ENCODE data around the gene RCOR1. TPM values are rescaled to one million over a fixed set of nuclear protein-coding genes. Genes with fewer than 3 reads are reported as not detected.

The RCOR1 gene
- total RNA-seq, 1 experiment from 2014 or later: 25.4 TPM

- Mint-ChIP-seq H3K27me3 (ENCODE audit: low read depth) (no peaks in the 10 kb centered on the region; the same call in 1 of the 2 replicates), H3K4me3 (no peak overlapping the region), H3K36me3 (no peaks in the 10 kb centered on the region), H3K27ac (no peak overlapping the region), H3K4me1 (peaks cover 19% of the 10 kb centered on the region), H3K9me3 (no peaks in the 10 kb centered on the region)
- TF ChIP-seq MAX (CRISPR knock-in tag; IDR thresholded peaks at IDR 0.05): no peak
- TF ChIP-seq ZNF425 (CRISPR knock-in tag; conservative IDR thresholded peaks at IDR 0.05): no peak
- no peak for ATAC-seq
- ChIA-PET CTCF (interaction anchor here (0.7 to 1.7 kb wide), 3 partner anchors 10 to 57 kb away, joined by 3 to 11 read pairs (median 4); no protein-coding TSS in a partner anchor), POLR2A (no interaction called here)
- no peak for DNase-seq (ENCODE audit: low spot score)
Observed at GRCh38 chr14:102581193-102581592, 11.3 kb upstream of the RCOR1 start.

GRCh38 chr14:102583726-102584125, 8.7 kb upstream of the RCOR1 start:
- Mint-ChIP-seq H3K4me3 (no peak overlapping the region), H3K4me1 (peaks cover 19% of the 10 kb centered on the region), H3K9me3 (no peaks in the 10 kb centered on the region), H3K27ac (no peak overlapping the region), H3K27me3 (ENCODE audit: low read depth) (peaks cover 5% of the 10 kb centered on the region), H3K36me3 (no peaks in the 10 kb centered on the region)
- TF ChIP-seq ZSCAN18 (CRISPR knock-in tag; IDR thresholded peaks at IDR 0.05): no peak
- TF ChIP-seq ZNF396 (CRISPR knock-in tag; IDR thresholded peaks at IDR 0.05; ENCODE audit: borderline replicate concordance): no peak
- TF ChIP-seq ERG (CRISPR knock-in tag; IDR thresholded peaks at IDR 0.05): no peak
- no peak for TF ChIP-seq USF1 (CRISPR knock-in tag; IDR thresholded peaks at IDR 0.05)
- TF ChIP-seq MLX (CRISPR knock-in tag; IDR thresholded peaks at IDR 0.05): no peak
- no peak for TF ChIP-seq MXD4 (CRISPR knock-in tag; IDR thresholded peaks at IDR 0.05; ENCODE audit: borderline replicate concordance)
- TF ChIP-seq ZBTB21 (CRISPR knock-in tag; IDR thresholded peaks at IDR 0.05; ENCODE audit: borderline replicate concordance): no peak
- TF ChIP-seq ZNF219 (CRISPR knock-in tag; IDR thresholded peaks at IDR 0.05; ENCODE audit: borderline replicate concordance): no peak
- TF ChIP-seq ZNF138 (CRISPR knock-in tag; conservative IDR thresholded peaks at IDR 0.05): no peak
- TF ChIP-seq ESRRA (CRISPR knock-in tag; IDR thresholded peaks at IDR 0.05; ENCODE audit: borderline replicate concordance): no peak
- no peak for TF ChIP-seq CREM (CRISPR knock-in tag; IDR thresholded peaks at IDR 0.05)
- TF ChIP-seq TEAD4 (CRISPR knock-in tag; IDR thresholded peaks at IDR 0.05): no peak
- no peak for TF ChIP-seq RELA (CRISPR knock-in tag; IDR thresholded peaks at IDR 0.05; ENCODE audit: borderline replicate concordance)
- TF ChIP-seq ELF4 (CRISPR knock-in tag; IDR thresholded peaks at IDR 0.05; ENCODE audit: low read depth): no peak
- no peak for TF ChIP-seq ATF1 (CRISPR knock-in tag; IDR thresholded peaks at IDR 0.05)
- ATAC-seq: no peak
- ChIA-PET POLR2A (no interaction called here), CTCF (interaction anchor here (0.5 to 0.9 kb wide), 4 partner anchors 11 to 146 kb away, joined by 3 to 4 read pairs (median 4); no protein-coding TSS in a partner anchor)
- DNase-seq (ENCODE audit: low spot score): no peak
